ENCODE measurements around the gene SUMF1.

- no peak for TF ChIP-seq CTCF (IDR thresholded peaks at IDR 0.05; ENCODE audit: low read length)
- no peak for TF ChIP-seq EZH2 (IDR thresholded peaks at IDR 0.05; ENCODE audit: borderline replicate concordance, low read length)
Measured at GRCh38 chr3:4495294-4496086, 28.4 kb upstream of the SUMF1 start.

Data from OCI-LY1 (cell line).